ENCODE results near the gene ITIH2. TPM values are rescaled to one million over a fixed set of nuclear protein-coding genes. Genes with fewer than 3 reads are reported as not detected.

Gene ITIH2
- total RNA-seq, 1 donor from 2014 or later: not detected

DNA sequence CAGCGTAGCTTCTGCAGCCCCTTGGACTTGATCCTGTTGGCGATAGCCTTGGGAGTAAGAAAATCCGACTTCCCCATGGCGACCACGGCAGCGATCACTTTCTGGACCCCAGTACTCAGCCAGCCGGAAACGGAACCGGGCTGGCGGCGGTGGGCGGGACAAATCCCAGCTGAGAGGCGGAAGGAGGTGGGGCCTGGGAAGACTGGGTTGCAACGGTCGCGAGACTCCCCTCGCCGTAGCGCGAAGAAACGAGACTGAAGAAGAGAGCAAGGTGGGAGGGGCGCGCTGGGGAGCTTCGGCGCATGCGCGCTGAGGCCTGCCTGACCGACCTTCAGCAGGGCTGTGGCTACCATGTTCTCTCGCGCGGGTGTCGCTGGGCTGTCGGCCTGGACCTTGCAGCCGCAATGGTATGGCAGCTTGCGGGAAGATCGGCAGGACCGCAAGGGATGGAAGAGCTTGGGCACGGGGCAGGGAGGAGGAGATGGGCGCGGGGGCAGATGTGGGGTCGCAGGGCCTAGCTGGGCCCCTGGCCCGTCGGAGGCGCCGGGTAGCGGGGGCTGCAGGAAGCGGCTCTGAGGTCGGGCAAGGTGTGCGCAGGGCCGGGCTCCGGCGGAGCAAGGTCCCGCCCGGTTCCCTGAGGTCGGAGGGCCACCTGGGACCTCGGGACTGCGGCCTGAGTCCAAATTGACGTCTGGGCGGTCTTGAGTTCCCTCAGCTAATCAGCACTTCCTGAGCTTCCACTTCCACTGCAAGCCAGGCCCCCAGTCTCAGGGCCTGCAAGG is 84.9 kb downstream of the ITIH2 start, which contains the start of the genes ATP5F1C and KIN:
ATP5F1C (plus strand) TSS at position 321 of the 782 bp plus-strand sequence; CDS start at position 352, 31 bp downstream.
KIN (minus strand) TSS at position 137 of the 782 bp plus-strand sequence; CDS start at position 77, 60 bp downstream.
- Mint-ChIP-seq H3K4me1 (peaks cover 36% of the 10 kb centered on the region), H3K27ac (ENCODE audit: unreplicated experiment) (no peak within 1 kb of the TSS)
- no peak for TF ChIP-seq CTCF (conservative IDR thresholded peaks at IDR 0.05)

GRCh38 chr10:7788639-7789286 is 85.6 kb downstream of the ITIH2 start:
- H3K9me3 Mint-ChIP-seq: no peaks in the 10 kb centered on the region
- H3K27ac Mint-ChIP-seq (ENCODE audit: unreplicated experiment): no peak overlapping the region
- no peak for TF ChIP-seq CTCF (conservative IDR thresholded peaks at IDR 0.05)
- peaks cover 4% of the 10 kb centered on the region for H3K36me3 Mint-ChIP-seq (ENCODE audit: low read depth)
- H3K27me3 Mint-ChIP-seq (ENCODE audit: low read depth): no peaks in the 10 kb centered on the region
- DNase-seq (ENCODE audit: low read depth, low spot score): peak; percentile 4
- H3K4me3 Mint-ChIP-seq: no peak overlapping the region
- H3K4me1 Mint-ChIP-seq: peaks cover 36% of the 10 kb centered on the region

More for the DNA sequence above, 84.9 kb downstream of the ITIH2 start, which contains the start of the genes ATP5F1C and KIN:
- H3K9me3 Mint-ChIP-seq: no peaks in the 10 kb centered on the region
- no peaks in the 10 kb centered on the region for H3K27me3 Mint-ChIP-seq (ENCODE audit: low read depth)
- peak; percentile 94 for DNase-seq (ENCODE audit: low read depth, low spot score)
- peaks cover 4% of the 10 kb centered on the region for H3K36me3 Mint-ChIP-seq (ENCODE audit: low read depth)
- no peak within 1 kb of the TSS for H3K4me3 Mint-ChIP-seq

GRCh38 chr10:7789390-7789789 is 86.3 kb downstream of the ITIH2 start:
- Mint-ChIP-seq H3K36me3 (ENCODE audit: low read depth) (peaks cover 4% of the 10 kb centered on the region), H3K4me1 (peaks cover 36% of the 10 kb centered on the region), H3K27ac (ENCODE audit: unreplicated experiment) (no peak overlapping the region), H3K4me3 (no peak overlapping the region), H3K27me3 (ENCODE audit: low read depth) (no peaks in the 10 kb centered on the region), H3K9me3 (no peaks in the 10 kb centered on the region)
- TF ChIP-seq CTCF (conservative IDR thresholded peaks at IDR 0.05): no peak
- no peak for DNase-seq (ENCODE audit: low read depth, low spot score)

DNA sequence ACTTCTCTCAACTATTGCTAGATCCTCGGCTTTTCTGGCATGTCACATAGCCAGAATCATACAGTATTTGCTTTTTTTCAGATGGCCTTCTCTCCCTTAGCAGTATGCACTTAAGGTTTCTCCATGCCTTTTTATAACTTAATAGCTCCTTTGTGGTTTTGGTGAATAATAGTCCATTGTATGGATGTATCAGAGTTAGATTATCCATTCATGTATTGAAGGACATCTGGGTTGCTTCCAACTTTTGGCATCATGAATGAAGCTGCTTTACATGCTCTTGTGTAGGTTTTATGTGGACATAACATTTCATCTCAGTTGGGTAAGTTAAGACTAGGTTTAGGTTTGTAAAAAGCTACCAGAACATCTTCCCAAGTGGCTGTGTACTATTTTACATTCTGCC is 89.4 kb downstream of the ITIH2 start:
- DNase-seq (ENCODE audit: low read depth, low spot score): no peak
- H3K9me3 Mint-ChIP-seq: no peaks in the 10 kb centered on the region
- TF ChIP-seq CTCF (conservative IDR thresholded peaks at IDR 0.05): no peak
- H3K27me3 Mint-ChIP-seq (ENCODE audit: low read depth): no peaks in the 10 kb centered on the region
- peak overlapping the region; percentile 14 for H3K4me3 Mint-ChIP-seq
- H3K27ac Mint-ChIP-seq (ENCODE audit: unreplicated experiment): no peak overlapping the region
- H3K36me3 Mint-ChIP-seq (ENCODE audit: low read depth): peaks cover 8% of the 10 kb centered on the region
- peaks cover 35% of the 10 kb centered on the region for H3K4me1 Mint-ChIP-seq

- Mint-ChIP-seq H3K4me3 (no peak overlapping the region), H3K27ac (ENCODE audit: unreplicated experiment) (no peak overlapping the region), H3K4me1 (peaks cover 26% of the 10 kb centered on the region), H3K36me3 (ENCODE audit: low read depth) (peaks cover 10% of the 10 kb centered on the region), H3K9me3 (no peaks in the 10 kb centered on the region), H3K27me3 (ENCODE audit: low read depth) (no peaks in the 10 kb centered on the region)
- DNase-seq (ENCODE audit: low read depth, low spot score): no peak
- no peak for TF ChIP-seq CTCF (conservative IDR thresholded peaks at IDR 0.05)
Observed at GRCh38 chr10:7794251-7795026, 91.3 kb downstream of the ITIH2 start.
